DMS53 treated with DMSO at 0.1 percent for 48 hours (cell line): ENCODE results near the gene GAS7.

ENCODE experiments used
- DNase-seq: peaks from one replicate; lab custom pipeline; 2025; ENCODE audit not compliant: unreplicated experiment; lab: John Stamatoyannopoulos, UW

The GAS7 gene

DNA sequence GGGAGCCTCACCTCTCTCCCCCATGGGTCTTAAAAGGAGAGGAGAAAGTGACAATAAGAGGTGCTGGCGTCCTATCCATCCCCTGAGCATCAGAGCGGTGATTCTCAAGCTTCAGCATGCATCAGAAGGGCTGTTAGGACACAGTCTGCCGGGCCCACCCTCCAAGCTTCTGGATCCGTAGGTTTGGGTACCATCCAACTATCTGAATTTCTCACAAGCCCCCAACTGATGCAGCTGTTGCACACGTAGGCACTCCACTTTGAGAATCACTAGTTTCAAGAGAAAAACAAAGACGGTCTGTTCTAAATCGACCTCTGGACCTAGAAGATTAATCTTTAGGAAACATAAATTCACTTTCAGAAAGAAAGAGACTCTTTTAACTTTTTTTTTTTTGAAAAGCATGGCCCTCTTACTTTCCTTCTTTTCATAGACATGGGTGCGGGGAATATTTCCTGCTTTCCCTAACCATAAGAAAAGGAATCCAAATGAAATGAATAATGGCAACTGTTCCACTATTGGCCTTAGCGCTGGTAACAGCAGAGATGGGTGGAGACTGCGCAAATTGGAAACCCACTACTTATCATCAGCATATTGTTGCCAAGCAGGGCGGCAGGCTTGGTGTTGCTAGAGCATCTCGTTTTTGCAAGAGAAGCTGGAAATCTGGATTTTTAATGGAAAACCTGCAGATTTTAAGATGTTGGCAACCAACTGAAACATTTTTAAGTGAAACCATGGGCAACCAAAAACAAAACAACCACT is 144.4 kb downstream of the GAS7 start:
- DNase-seq, result no peak

DNA sequence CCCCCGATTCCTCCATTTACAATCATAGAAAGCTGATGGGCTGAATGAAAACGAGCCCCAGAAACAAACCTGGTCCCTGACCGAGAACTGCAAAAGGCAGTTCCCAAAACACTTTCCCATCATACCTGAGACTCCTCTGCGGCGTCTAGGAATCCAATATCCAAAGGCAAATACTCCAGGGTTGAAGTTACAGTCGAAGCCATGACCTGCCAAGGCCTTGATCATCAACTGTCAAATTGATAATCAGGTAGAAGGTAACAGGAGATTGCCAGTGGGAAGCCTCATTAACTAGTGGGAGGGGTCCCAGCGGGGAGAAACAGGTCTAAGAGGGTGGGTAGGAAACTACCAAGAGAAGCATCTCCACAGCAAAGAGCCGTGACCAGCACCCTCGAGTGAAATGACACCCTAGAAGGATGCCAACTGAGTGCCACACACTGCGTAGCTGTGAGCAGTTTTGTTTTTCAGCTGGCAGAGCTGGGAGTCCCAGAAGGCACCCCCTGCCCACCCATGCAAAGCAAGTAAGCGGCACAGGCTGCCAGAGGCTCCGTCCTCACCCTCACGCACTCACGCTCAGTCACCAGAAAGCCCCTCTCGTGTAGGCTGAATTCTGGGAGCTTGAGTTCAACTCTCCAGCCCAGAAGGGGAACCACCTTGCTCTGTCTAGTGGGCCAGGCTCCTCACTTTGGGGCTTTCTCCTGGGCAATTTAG is 146.1 kb downstream of the GAS7 start:
- no peak for DNase-seq

DNA sequence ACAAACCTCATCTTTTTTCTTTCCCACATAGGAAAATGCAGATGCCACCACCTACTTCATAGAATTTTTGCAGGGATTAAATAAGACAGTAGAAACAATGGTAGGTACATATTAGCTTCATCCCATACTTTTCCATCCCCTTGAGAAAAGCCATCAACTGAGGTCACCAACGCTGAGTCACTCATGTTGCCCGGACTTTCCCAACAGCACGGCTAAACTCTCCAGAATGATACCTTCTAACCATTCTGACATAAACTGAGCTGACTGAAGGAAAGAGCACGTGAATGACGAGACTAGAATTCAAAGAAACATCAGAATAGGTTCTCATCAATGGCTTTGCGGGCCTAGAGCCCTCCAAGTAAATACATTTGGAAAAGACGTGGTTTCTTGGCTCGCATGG is 147.3 kb downstream of the GAS7 start:
- no peak for DNase-seq

DNA sequence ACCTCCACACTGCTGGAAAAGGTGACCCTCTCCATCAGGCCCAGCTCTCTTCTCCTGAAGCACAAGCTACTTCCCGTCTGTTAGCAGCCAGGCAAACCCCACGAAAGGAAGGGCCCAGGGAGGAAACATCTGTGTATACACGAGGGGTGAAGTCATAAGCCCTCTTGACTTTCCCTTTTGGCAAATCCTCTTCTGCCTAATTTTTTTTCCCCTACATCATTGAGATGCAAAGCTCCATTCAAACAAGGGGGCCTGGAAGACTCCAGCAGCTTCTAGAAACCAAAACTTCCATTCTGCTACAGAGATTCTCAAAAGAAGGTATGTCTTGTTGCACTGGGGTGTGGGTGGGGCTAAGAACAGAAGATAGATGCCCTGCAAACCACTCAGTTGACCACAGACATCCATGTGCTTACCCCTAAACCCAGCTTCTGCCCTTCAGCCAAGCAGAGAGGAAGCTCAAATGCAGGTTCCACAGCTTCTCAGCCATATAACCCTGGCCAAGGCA is 147.8 kb downstream of the GAS7 start:
- DNase-seq, result no peak

DNA sequence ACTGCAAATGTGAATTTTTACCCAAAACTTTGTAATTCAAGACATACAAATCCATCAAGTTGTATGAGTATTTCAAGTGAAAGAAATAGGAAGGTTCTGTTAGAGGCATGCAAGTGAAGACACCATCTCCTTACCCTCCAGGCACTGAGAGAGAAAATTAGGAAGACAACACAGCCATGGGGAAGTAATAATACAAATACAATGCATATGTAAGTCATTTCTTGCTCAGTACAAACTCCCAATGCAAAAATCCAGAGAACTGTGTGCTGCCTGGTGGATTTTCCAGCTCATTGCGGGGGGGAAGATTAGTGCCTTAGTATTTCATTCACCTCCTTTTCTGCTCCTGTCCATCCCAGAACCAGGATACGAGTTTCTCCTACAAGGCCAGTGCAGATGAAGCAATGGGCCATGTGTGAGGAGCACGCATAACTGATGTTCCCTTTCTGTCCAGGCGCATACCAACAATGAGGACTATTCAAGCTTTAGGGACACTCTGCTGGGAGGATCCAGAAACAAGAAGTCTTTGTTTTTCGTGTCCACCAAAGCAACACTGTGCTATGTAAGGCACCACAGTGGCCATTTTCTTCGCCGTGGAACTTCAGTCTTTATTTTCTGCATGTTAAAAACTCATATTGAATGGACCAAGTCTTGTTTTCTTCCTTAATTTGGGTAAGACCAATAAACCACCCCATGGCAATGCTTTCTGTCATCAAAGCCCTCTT is 149.6 kb downstream of the GAS7 start:
- DNase-seq, result no peak

DNA sequence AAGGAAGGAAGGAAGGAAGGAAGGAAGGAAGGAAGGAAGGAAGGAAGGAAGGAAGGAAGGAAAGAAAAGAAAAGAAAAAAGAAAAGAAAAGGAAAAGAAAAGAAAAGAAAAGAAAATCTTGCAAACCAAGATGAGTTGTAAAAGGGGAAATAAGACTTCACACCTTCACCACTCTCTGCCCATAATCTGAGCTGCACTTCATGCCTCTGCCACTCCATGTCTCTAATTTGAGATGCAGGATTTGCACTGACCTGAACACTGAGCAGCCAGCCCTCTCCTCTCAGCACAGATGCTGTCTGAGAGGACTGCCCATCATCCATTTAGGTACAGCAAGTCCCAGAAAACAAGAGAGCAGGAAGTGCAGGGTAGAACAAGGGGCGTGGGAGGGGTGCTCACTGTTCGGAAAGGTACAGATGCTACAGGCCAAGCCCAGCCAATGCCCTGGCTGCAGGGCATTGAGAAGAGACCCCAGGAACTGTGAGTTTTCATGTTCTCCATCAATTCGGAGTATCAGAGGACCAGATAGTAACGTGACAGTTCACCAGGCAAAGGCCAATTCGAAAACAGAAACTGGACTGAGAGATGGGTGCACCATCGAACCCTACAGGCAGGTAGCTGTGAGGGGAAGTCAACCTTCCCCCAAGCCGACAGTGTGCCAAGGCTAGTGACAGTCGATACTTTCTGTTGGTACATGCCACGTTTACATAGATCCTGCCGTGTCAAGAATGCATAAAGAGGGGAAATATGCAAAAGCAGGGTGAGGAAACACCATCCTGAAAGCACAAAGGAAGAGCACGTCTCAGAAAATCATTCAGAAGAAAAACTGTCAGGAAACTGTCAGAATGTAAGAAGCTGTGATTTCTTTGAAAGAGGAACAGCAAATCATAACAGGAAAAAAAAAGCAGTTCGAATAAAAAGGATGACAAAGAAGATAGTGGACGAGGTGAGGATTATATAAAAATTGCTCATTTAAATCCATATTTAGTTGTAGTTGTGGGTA is 151.3 kb downstream of the GAS7 start:
- DNase-seq, result no peak

DNA sequence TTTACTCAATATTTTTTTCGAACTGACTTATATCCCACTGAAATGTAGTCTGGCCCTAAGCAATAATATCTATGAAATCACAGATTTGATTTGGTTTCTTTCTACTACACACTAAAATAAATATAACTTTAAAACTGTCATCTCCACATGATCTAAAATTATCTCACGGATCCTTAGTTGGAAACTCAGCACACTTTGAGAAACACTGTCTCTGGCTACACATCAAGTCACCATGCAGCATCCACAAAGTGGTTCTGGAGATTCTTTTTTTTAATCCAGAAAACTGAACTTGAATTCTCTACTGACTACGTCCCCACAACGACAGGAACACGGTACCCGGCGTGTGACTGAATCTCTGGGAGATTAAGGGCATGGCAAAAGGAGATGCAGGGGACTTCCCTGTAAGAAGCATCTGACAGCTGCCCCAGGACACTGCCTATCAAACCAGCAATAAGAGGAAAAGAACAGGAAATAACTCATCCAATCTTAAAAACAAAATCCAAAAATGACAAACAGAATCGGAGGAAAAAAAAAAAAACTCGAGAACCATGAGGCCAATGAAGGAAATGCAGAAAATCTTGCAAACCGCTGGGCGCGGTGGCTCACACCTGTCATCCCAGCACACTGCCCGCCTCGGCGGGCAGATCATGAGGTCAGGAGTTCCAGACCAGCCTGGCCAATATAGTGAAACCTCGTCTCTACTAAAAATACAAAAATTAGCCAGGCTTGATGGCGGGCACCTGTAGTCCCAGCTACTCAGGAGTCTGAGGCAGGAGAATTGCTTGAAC is 152.3 kb downstream of the GAS7 start:
- no peak for DNase-seq

DNA sequence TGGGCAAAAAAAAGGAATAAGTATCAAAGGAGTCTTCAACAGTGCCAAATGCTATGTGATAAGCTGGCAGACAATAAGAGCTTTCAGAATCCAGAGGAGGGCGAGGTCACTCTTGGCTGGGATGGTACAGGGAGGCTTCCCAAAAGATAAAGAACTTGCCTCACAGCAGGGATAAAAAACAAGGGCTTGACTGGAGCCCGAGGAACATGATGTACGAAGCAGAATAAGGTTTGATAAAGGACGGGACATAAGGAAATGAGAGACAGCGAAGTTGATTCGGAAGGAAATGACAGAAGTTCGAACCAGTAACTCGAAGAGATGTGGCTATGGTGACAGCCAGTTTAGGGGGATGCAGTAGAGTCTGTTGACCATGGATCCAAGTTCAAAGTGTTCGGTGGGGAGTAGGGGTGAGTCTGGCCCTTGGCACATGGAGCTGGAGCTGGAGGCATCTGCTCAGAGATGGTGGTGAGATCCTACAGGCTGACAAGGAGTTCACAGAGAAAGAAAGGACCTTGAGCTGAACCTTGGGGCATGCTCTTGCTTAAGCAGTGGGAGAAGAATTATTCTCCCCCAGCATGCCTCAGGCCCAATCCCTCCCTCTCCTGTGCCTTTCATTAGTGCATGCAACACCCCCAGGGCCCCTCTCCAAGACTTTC is 155.7 kb downstream of the GAS7 start:
- DNase-seq, result no peak

DNA sequence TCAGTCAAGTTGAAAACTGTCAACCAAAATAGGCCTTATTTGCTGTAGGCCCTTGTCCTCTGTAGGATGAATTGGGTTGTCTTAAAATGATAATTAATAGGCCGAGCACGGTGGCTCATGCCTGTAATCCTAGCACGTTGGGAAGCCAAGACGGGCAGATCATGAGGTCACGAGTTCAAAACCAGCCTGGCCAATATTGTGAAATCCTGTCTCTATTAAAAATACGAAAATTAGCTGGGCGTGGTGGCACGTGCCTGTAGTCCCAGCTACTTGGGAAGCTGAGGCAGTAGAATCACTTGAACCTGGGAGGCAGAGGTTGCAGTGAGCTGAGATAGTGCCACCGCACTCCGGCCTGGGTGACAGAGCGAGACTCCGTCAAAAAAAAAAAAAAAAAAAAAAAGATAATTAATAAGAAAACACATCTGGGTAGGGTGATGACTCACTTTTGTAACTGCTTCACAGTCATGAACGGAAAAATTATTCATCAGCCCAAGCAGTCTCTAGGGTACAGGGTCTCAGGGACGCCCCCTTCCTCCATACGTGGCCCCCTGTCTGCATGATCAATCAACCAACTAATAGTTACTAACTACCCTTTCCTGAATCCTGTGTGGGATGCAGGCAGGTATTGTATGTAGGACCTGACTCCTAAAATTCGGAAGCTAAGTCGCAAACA is 156.4 kb downstream of the GAS7 start:
- DNase-seq, result no peak

DNA sequence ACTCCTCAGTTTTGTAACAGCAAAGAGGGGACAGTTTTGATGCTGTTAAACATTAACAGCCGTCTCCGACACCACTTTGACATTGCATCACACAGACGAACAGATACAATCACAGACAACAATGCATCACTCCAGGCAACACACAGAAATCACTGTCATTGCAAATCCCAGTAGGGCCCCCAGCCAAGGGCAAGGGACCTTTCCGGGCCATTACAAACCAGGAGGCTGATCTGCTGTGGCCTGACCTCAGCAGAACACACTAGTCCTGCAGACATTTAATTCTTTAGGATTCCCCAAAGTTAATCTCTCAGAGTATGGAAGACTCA is 157.2 kb downstream of the GAS7 start:
- no peak for DNase-seq

DNA sequence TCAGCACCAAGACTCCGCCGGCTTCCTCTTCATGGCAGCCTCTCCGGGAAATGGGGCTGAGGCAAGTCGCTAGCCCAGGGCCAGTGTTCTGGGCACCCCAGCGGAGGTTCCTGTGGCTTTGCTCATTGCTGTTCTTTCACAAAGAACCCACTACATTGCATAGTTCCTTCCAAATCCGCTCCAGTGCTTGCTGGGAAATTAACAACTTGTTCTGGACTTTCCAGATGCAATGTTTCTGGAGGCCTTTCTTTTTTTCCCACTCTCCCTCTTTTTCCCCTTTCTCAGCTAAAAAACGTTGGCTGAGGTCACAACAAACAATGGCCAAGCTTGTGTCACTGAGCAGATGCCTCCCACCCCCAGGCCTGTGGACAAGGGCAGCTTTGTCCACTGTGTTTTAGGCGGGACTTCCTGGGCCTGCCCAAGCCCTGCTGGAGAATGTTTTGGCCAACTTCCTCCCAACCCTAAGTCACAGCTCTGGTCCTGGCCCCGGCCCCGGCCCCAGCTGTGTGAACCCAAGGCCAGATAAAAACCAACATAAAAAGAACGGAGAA is 161.8 kb downstream of the GAS7 start:
- no peak for DNase-seq

DNA sequence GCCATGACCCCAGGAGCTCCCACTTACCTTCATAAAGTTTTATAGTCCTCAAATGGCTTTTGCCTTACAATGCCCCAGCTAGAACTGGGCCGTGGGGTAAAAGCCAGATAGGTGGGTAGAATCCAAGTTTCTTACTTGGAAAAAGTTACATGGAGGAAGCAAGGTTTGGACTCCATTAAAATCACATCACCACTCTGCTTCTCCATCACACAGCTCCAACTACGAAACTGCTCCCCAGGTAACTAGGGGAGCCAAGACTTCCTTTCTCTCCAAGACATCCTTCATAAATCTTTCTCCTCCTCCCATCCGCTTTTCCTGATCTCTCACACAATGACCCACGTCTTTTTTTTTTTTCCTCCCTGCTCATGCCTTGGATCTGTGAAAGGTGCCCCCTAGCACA is 162.5 kb downstream of the GAS7 start:
- DNase-seq, result no peak

DNA sequence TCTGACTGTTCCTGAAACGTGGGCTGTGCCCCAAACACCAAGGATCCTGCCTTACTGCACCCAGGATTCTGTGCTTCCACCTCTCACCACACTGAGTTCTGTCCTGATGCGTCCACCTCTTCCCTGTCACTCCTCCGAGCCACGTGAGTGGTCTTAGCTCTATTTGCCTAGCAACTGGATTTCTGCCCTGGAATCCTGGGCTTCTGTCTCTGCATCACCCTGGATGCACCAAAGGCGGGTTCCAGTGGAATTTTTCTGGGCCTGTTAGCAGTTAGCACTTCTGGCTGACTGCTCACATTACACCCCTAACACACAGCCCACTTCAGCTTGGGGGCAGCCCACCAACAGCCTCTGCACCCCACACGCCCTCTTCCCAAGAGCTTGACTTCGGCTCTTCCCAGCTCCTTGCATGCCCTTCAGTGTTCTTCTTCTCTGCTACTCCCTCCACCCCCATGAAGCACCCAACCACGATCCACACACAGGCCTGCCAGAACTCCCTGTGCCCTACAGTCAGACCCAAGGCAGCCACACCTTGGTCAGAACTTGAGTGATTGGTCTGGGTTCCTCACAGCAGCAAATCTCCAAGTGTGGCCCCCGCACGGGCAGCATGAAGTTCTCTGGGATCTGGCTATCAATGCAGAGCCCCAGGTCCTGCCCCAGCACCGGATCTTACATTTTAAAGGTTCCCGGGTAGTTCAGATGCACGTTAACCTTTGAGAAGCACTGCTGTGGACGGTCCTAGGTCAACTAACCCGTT is 163.5 kb downstream of the GAS7 start:
- no peak for DNase-seq

DNA sequence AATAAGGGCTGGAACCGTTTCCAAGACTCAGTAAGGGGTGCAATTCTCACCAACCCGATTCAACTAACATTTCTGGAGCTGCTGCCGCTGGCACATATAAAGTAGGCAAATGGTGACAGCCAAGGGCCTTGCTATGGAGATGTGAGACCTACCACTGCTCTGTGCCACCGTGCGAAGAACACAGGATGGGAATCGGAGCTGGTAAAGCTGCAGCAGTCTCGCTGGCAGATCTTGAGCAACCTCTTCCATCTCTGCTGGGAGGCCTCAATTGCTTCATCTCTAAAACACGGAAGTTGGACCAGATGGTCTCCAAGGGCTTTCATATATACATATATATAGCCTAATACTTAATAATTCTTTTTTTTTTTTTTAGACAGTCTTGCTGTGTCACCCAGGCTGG is 164.4 kb downstream of the GAS7 start:
- no peak for DNase-seq

DNA sequence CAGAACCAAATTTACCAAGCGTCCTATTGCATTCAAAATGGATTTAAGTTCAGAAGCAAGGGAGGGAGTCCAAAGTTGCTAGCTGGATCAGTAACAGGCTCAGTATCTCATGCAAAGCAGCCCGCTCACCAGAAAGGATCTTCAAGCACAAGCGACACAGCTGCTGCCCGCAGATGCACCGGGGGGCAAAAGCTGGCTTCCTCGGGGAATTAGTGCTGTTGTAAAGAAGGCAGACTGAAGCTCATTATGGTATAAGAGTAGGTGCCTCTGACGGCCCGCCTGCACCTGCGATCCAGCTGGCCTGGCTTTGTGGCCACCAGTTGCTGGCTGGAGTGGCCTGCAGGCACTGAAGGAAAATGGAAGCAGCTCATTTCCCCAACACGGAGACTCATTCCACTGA is 165.0 kb downstream of the GAS7 start:
- DNase-seq, result no peak

DNA sequence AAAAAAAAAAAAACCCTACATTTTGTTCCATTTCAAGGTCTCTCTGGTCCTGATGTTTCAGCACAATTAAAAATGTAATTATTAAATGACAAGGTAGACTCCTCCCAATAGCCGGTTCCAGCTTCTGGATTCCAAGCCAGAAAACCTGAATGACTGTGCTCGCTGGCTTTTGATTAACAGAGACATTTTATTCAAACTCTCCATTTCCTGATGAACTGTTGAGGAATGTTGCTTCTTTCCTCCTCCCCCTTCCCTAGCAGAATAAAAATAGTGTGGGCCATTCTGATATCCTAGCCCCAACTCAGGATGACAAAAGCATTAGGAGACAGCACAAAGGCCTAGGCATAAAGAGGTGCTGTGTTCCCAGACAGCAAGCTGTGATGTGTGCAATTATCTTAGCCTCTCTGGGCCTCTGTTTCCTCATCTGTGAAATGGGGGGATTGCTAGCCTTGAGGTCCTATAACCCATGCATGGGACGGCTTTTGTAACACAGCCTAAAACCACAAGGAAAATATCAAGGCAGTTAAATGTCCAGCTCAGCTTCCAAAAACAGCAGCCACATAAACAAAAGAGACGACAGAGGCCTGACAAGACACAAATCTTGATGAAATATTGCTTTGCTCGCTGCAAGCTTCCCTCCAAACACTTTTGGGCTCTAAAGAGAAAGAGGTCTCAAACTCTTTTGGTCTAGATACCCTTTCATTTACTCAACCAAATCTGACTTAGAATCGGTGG is 166.1 kb downstream of the GAS7 start:
- no peak for DNase-seq

DNA sequence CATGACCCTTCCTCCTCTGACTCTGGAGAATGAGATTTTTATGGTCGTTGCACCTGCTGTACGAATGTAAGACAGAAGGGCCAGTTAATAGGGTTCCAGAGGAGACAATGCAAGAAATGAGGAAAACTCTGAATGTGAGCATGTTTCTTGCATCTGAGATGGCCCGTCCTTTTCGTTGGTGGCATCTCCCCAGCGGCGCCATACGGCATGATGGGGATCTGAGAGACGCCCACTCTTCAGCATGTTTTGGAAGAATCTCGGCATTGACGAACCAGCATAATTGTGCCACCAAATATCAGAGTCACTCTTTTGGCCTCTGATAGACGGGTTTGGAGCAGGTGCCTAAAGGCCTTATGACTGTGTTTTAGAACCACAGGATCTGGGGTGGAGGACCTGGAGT is 166.8 kb downstream of the GAS7 start:
- no peak for DNase-seq
